ENCODE data around the gene PKP4. TPM values are rescaled to one million over a fixed set of nuclear protein-coding genes. Genes with fewer than 3 reads are reported as not detected.
A peak's percentile ranks its signal among the peaks of the same experiment; 100 is the strongest.

The PKP4 gene
- total RNA-seq, 1 donor from 2014 or later, result 83.9 TPM

DNA sequence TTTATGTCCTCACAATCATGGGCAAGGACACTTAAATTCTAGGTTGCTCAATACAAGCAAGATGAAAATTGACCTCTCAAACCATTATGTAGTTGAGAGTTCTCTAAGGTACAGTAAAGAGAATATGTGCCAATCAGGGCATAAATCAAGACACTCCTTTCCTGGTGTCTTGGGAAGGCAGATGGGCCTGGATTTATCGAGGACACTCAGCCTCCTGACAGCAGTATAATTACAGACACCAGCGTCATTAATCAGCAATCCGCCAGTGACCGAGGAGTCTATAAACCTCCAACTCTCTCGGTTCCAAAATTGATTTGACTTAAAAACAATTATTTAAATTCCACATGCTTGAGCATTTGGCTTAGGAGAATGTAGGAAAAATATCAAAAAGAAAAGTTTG lies 262.7 kb downstream of the PKP4 start:
- Mint-ChIP-seq H3K4me3 (no peak overlapping the region), H3K9me3 (no peaks in the 10 kb centered on the region), H3K36me3 (no peaks in the 10 kb centered on the region), H3K4me1 (peaks cover 41% of the 10 kb centered on the region), H3K27me3 (ENCODE audit: insufficient read depth, low read depth) (peaks cover 11% of the 10 kb centered on the region), H3K27ac (peak overlapping the region; percentile 20)
- Histone ChIP-seq H3K36me3 (no peaks in the 10 kb centered on the region), H3K4me2 (no peak overlapping the region), H3K4me3 (no peak overlapping the region), H3K79me2 (ENCODE audit: low read depth) (no peaks in the 10 kb centered on the region), H3K4me1 (peaks cover 21% of the 10 kb centered on the region), H3K9ac (no peak overlapping the region), H3K27ac (no peak overlapping the region), H4K20me1 (ENCODE audit: low read depth) (no peaks in the 10 kb centered on the region), H3F3A (ENCODE audit: low read depth) (peaks cover 17% of the 10 kb centered on the region), H3K9me3 (ENCODE audit: low read depth) (no peaks in the 10 kb centered on the region), H2AFZ (replicated peaks) (no peak overlapping the region), H3K27me3 (no peaks in the 10 kb centered on the region)
- TF ChIP-seq EZH2phosphoT487 (IDR thresholded peaks at IDR 0.05) (no peak), EZH2 (IDR thresholded peaks at IDR 0.05) (no peak)
- TF ChIP-seq, protein P1, sequence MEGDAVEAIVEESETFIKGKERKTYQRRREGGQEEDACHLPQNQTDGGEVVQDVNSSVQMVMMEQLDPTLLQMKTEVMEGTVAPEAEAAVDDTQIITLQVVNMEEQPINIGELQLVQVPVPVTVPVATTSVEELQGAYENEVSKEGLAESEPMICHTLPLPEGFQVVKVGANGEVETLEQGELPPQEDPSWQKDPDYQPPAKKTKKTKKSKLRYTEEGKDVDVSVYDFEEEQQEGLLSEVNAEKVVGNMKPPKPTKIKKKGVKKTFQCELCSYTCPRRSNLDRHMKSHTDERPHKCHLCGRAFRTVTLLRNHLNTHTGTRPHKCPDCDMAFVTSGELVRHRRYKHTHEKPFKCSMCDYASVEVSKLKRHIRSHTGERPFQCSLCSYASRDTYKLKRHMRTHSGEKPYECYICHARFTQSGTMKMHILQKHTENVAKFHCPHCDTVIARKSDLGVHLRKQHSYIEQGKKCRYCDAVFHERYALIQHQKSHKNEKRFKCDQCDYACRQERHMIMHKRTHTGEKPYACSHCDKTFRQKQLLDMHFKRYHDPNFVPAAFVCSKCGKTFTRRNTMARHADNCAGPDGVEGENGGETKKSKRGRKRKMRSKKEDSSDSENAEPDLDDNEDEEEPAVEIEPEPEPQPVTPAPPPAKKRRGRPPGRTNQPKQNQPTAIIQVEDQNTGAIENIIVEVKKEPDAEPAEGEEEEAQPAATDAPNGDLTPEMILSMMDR (IDR thresholded peaks at IDR 0.05), result no peak
- no peak for DNase-seq (ENCODE audit: low spot score)

DNA sequence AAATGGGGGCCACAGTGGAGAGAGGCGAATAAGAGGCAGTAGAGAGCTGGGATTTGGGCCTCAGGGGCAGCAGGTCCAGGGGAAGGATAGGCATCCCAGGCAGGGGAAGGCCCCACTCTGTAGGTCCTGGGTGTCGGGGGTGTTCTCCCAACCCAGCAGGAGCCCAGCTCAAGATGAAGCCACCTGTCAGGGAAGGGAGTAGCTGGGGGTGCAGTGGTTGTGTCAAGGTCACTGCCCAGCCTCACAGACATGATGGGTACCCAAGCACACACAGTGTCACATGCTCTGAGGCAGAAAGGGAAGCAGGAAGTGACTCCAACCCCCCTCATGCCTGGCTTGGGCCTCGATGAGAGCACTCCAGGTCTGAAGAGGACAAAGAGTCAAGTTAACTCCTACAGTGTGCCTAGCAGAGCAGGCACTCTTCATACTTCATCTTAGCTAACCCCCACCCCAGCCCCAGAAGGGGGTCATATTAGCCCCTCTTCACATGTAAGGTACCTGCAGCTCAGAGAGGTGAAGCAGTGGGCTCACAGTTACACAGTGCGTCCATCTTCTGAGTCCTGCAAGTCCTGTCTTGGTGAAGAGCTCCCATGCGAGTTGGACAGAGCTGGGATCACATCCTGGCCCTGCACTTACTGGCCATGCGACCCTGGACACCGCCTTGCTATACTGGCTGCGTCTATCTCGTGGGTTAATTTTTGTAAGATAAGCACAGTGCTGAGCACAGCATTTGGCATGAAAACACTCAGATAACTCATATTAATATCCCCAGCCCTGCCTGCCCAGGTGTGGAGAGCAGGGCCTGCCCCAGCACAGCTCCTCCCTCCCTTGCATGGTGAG lies 265.7 kb downstream of the PKP4 start:
- H3K4me1 ChIP-seq, result peaks cover 4% of the 10 kb centered on the region
- H3K4me2 ChIP-seq, result no peak overlapping the region
- Mint-ChIP-seq H3K36me3 (no peaks in the 10 kb centered on the region), H3K27me3 (ENCODE audit: insufficient read depth, low read depth) (peaks cover 25% of the 10 kb centered on the region), H3K4me3 (no peak overlapping the region), H3K9me3 (no peaks in the 10 kb centered on the region), H3K27ac (no peak overlapping the region), H3K4me1 (peaks cover 38% of the 10 kb centered on the region)
- DNase-seq (ENCODE audit: low spot score), result no peak
- peaks cover 2% of the 10 kb centered on the region for H3F3A ChIP-seq (ENCODE audit: low read depth)
- no peak overlapping the region for H3K9ac ChIP-seq
- TF ChIP-seq EZH2 (IDR thresholded peaks at IDR 0.05) (no peak), EZH2phosphoT487 (IDR thresholded peaks at IDR 0.05) (no peak)
- TF ChIP-seq, protein P1 (IDR thresholded peaks at IDR 0.05), result no peak
- H3K9me3 ChIP-seq (ENCODE audit: low read depth), result no peaks in the 10 kb centered on the region
- no peaks in the 10 kb centered on the region for H3K36me3 ChIP-seq
- H3K27me3 ChIP-seq, result no peaks in the 10 kb centered on the region
- no peaks in the 10 kb centered on the region for H3K79me2 ChIP-seq (ENCODE audit: low read depth)
- no peak overlapping the region for H2AFZ ChIP-seq (replicated peaks)
- H3K4me3 ChIP-seq, result no peak overlapping the region
- no peak overlapping the region for H3K27ac ChIP-seq
- no peaks in the 10 kb centered on the region for H4K20me1 ChIP-seq (ENCODE audit: low read depth)

DNA sequence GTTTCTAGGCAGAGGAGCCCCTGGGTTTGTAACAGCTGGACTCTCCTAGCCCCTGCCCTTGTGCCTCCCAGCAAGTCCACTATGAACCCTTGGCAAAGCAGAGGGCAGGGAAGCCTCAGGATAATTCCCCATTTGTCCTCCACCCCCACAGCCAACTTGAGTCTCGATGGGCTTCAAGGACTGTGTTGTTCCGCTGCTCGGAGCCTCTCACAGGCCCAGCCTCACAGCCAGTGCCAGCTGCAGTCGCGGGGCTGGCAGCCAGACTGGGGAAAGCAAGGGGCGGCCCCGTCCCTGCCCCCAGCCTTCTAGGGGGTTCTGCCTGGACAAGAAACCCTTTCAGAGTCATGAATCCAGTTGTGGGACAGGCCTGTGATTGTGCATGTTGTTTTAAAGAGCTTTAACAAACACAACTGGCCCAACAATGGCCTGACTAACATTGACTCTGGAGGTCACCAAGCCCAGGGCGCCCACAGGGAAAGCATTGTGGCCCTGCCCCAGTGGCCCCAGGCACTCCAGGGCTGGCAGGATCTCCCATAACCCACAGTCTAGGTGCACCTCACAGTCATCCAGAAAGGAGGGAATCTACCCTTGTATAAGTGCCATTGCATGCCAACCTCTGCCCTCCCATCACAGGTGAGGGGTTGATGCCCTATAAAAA lies 266.6 kb downstream of the PKP4 start:
- no peak for DNase-seq (ENCODE audit: low spot score)
- H3K27ac Mint-ChIP-seq, result no peak overlapping the region
- no peak overlapping the region for H3K27ac ChIP-seq
- H3K36me3 Mint-ChIP-seq, result no peaks in the 10 kb centered on the region
- peaks cover 32% of the 10 kb centered on the region for H3K4me1 Mint-ChIP-seq
- no peaks in the 10 kb centered on the region for H3K27me3 ChIP-seq
- TF ChIP-seq EZH2 (IDR thresholded peaks at IDR 0.05), result no peak
- no peak for TF ChIP-seq EZH2phosphoT487 (IDR thresholded peaks at IDR 0.05)
- TF ChIP-seq, protein P1 (IDR thresholded peaks at IDR 0.05), result no peak
- H3K4me3 Mint-ChIP-seq, result no peak overlapping the region
- H4K20me1 ChIP-seq (ENCODE audit: low read depth), result no peaks in the 10 kb centered on the region
- H3K9ac ChIP-seq, result no peak overlapping the region
- H3F3A ChIP-seq (ENCODE audit: low read depth), result no peaks in the 10 kb centered on the region
- no peaks in the 10 kb centered on the region for H3K9me3 ChIP-seq (ENCODE audit: low read depth)
- peaks cover 24% of the 10 kb centered on the region for H3K27me3 Mint-ChIP-seq (ENCODE audit: insufficient read depth, low read depth)
- no peaks in the 10 kb centered on the region for H3K79me2 ChIP-seq (ENCODE audit: low read depth)
- H3K4me2 ChIP-seq, result no peak overlapping the region
- H2AFZ ChIP-seq (replicated peaks), result no peak overlapping the region
- H3K4me1 ChIP-seq, result no peaks in the 10 kb centered on the region
- no peak overlapping the region for H3K4me3 ChIP-seq
- H3K9me3 Mint-ChIP-seq, result no peaks in the 10 kb centered on the region
- no peaks in the 10 kb centered on the region for H3K36me3 ChIP-seq
